Measurements from ENCODE around the gene ZNF469.
A peak's percentile ranks its signal among the peaks of the same experiment; 100 is the strongest.

Gene ZNF469

GRCh38 chr16:88428156-88428555, 45.4 kb downstream of the ZNF469 start:
- DNase-seq (no peak), ATAC-seq (no peak)

DNA sequence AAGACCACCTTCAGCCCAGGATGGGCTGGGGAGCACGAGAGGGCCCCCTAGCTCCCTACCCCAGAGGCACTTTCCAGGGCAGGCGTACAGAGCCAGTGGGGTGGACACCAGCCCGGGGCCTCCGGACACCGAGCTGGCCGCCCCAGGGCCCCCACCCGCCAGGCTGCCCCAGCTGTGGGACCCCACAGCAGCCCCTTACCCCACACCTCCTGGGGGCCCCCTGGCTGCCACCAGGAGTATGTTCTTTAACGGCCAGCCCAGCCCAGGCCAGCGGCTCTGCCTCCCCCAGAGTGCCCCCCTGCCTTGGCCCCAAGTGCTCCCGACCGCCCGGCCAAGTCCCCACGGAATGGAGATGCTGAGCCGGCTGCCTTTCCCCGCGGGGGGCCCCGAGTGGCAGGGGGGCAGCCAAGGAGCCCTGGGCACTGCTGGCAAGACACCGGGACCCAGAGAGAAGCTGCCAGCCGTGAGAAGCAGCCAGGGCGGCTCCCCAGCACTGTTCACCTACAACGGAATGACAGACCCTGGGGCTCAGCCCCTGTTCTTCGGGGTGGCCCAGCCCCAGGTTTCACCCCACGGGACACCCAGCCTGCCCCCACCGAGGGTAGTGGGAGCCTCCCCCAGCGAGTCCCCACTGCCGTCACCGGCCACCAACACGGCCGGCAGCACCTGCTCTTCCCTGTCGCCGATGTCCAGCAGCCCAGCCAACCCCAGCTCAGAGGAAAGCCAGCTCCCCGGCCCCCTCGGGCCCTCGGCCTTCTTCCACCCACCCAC, 46.0 kb downstream of the ZNF469 start:
- ATAC-seq (no peak), DNase-seq (no peak)

- DNase-seq = no peak
Observed at GRCh38 chr16:88429387-88430184, 46.8 kb downstream of the ZNF469 start.

DNA sequence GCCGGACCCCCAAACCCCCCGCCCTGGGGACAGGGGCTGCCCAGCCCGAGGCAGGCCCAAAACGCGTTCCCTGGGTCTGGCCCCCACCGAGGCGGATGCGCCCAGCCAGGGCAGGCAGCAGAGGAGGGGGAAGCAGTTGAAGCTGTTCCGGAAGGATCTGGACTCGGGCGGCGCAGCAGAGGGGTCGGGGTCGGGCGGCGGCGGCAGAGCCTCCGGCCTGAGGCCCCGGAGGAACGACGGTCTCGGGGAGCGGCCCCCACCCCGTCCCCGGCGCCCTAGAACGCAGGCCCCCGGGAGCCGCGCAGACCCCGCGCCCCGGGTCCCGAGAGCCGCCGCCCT, 47.4 kb downstream of the ZNF469 start:
- ATAC-seq (peak; percentile 4), DNase-seq (peak; percentile 28)

More at GRCh38 chr16:88429387-88430184, 46.8 kb downstream of the ZNF469 start:
- ATAC-seq = no peak

DNA sequence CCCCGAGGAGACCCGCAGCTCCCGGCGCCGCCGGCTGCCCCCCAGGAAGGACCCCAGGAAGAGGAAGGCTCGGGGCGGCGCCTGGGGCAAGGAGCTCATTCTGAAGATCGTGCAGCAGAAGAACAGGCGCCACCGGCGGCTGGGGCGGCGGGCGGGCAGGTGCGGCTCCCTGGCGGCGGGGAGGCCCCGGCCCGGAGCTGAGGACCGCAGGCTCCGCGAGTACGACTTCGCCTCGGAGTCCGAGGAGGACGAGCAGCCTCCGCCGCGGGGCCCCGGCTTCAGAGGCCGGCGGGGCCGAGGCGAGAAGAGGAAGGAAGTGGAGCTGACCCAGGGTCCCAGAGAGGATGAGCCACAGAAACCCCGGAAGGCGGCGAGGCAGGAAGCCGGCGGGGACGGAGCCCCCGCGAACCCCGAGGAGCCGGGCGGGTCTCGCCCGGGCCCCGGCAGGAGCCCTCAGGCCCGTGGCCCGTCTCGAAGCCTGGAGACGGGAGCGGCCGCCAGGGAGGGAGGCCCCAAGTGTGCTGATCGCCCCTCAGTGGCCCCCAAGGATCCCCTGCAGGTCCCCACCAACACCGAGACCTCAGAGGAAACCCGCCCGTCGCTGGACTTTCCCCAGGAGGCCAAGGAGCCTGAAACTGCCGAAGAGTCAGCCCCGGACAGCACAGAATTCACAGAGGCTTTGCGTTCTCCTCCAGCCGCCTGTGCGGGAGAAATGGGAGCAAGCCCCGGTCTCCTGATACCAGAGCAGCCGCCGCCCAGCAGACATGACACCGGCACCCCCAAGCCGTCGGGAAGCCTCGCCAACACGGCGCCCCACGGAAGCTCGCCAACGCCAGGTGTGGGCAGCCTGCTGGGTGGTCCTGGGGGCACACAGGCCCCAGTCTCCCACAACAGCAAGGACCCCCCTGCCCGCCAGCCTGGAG, 48.0 kb downstream of the ZNF469 start:
- ATAC-seq (peak; percentile 42), DNase-seq (peak; percentile 60)

DNA sequence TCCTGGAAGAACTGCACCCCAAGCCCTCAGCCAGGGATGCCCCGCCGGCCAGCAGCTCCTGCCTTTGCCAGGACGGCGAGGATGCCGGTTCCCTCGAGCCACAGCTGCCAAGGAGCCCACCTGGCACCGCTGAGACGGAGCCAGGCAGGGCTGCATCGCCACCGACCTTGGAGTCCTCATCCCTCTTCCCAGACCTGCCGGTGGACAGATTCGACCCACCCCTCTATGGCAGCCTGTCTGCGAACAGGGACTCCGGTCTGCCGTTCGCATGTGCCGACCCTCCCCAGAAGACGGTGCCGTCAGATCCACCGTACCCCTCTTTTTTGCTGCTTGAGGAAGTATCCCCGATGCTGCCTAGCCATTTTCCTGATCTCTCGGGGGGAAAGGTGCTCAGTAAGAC, 48.9 kb downstream of the ZNF469 start:
- DNase-seq (no peak), ATAC-seq (no peak)

GRCh38 chr16:88432174-88432573, 49.4 kb downstream of the ZNF469 start:
- ATAC-seq = no peak
- DNase-seq = no peak

All from stimulated activated naive CD8-positive, alpha-beta T cell treated with anti-CD3 and anti-CD28 coated beads, Interleukin-15, Interleukin-2, amounts not matched to agents 100 U/mL and 50 U/mL, for 24 hours (primary cell).